ENCODE measurements around the gene MCEE.

MCEE gene

GRCh38 chr2:71067567-71068217 is 62.3 kb downstream of the MCEE start:
- H3K27me3 ChIP-seq (ENCODE audit: control insufficient read depth, insufficient read depth, low read length): 0 out of 2 replicates have a peak, but pooled peaks cover 6% of the 10 kb centered on the region
- no peaks in the 10 kb centered on the region for H3K9me3 ChIP-seq (ENCODE audit: control insufficient read depth, insufficient read depth, low read depth, low read length)
- peaks cover 15% of the 10 kb centered on the region for H3K36me3 ChIP-seq (ENCODE audit: control insufficient read depth, insufficient read depth, low read length)
- H3K27ac ChIP-seq (ENCODE audit: low read depth, low read length): peak overlapping the region; percentile 18; the same call in 1 of the 2 replicates
- peak overlapping the region; percentile 85 for H3K4me3 ChIP-seq (ENCODE audit: low read depth, low read length)
- peaks cover 17% of the 10 kb centered on the region for H3K4me1 ChIP-seq (ENCODE audit: control insufficient read depth, insufficient read depth, low read length)
- peak overlapping the region; percentile 88 for H3K9ac ChIP-seq (ENCODE audit: low read length)

GRCh38 chr2:71066856-71067255 is 63.2 kb downstream of the MCEE start:
- H3K27me3 ChIP-seq (ENCODE audit: control insufficient read depth, insufficient read depth, low read length): 0 out of 2 replicates have a peak, but pooled peaks cover 6% of the 10 kb centered on the region
- no peak overlapping the region for H3K4me3 ChIP-seq (ENCODE audit: low read depth, low read length)
- H3K9me3 ChIP-seq (ENCODE audit: control insufficient read depth, insufficient read depth, low read depth, low read length): no peaks in the 10 kb centered on the region
- H3K27ac ChIP-seq (ENCODE audit: low read depth, low read length): no peak overlapping the region
- no peak overlapping the region for H3K9ac ChIP-seq (ENCODE audit: low read length)
- H3K4me1 ChIP-seq (ENCODE audit: control insufficient read depth, insufficient read depth, low read length): peaks cover 17% of the 10 kb centered on the region
- H3K36me3 ChIP-seq (ENCODE audit: control insufficient read depth, insufficient read depth, low read length): peaks cover 9% of the 10 kb centered on the region; the same call in 1 of the 2 replicates

GRCh38 chr2:71064754-71065621 is 65.0 kb downstream of the MCEE start:
- H3K36me3 ChIP-seq (ENCODE audit: control insufficient read depth, insufficient read depth, low read length): no peaks in the 10 kb centered on the region
- no peak overlapping the region for H3K4me3 ChIP-seq (ENCODE audit: low read depth, low read length)
- H3K27me3 ChIP-seq (ENCODE audit: control insufficient read depth, insufficient read depth, low read length): 0 out of 2 replicates have a peak, but pooled peaks cover 10% of the 10 kb centered on the region
- H3K4me1 ChIP-seq (ENCODE audit: control insufficient read depth, insufficient read depth, low read length): peaks cover 9% of the 10 kb centered on the region
- no peak overlapping the region for H3K9ac ChIP-seq (ENCODE audit: low read length)
- no peaks in the 10 kb centered on the region for H3K9me3 ChIP-seq (ENCODE audit: control insufficient read depth, insufficient read depth, low read depth, low read length)
- H3K27ac ChIP-seq (ENCODE audit: low read depth, low read length): no peak overlapping the region

GRCh38 chr2:71064110-71064611 is 65.9 kb downstream of the MCEE start:
- Histone ChIP-seq H3K9me3 (ENCODE audit: control insufficient read depth, insufficient read depth, low read depth, low read length) (no peaks in the 10 kb centered on the region), H3K9ac (ENCODE audit: low read length) (no peak overlapping the region), H3K27ac (ENCODE audit: low read depth, low read length) (no peak overlapping the region)

GRCh38 chr2:71063216-71063615 is 66.8 kb downstream of the MCEE start:
- Histone ChIP-seq H3K4me3 (ENCODE audit: low read depth, low read length) (no peak overlapping the region), H3K9me3 (ENCODE audit: control insufficient read depth, insufficient read depth, low read depth, low read length) (no peaks in the 10 kb centered on the region), H3K4me1 (ENCODE audit: control insufficient read depth, insufficient read depth, low read length) (no peaks in the 10 kb centered on the region; the same call in 1 of the 2 replicates), H3K27ac (ENCODE audit: low read depth, low read length) (no peak overlapping the region), H3K27me3 (ENCODE audit: control insufficient read depth, insufficient read depth, low read length) (0 out of 2 replicates have a peak, but pooled peaks cover 10% of the 10 kb centered on the region), H3K9ac (ENCODE audit: low read length) (no peak overlapping the region), H3K36me3 (ENCODE audit: control insufficient read depth, insufficient read depth, low read length) (no peaks in the 10 kb centered on the region)

More at GRCh38 chr2:71064110-71064611, 65.9 kb downstream of the MCEE start:
- H3K4me1 ChIP-seq (ENCODE audit: control insufficient read depth, insufficient read depth, low read length): peaks cover under 1% of the 10 kb centered on the region; the same call in 1 of the 2 replicates
- 0 out of 2 replicates have a peak, but pooled peaks cover 10% of the 10 kb centered on the region for H3K27me3 ChIP-seq (ENCODE audit: control insufficient read depth, insufficient read depth, low read length)
- H3K36me3 ChIP-seq (ENCODE audit: control insufficient read depth, insufficient read depth, low read length): no peaks in the 10 kb centered on the region
- no peak overlapping the region for H3K4me3 ChIP-seq (ENCODE audit: low read depth, low read length)

GRCh38 chr2:71060871-71061270 is 69.2 kb downstream of the MCEE start:
- H3K4me3 ChIP-seq (ENCODE audit: low read depth, low read length): no peak overlapping the region
- no peaks in the 10 kb centered on the region; the same call in 1 of the 2 replicates for H3K4me1 ChIP-seq (ENCODE audit: control insufficient read depth, insufficient read depth, low read length)
- 0 out of 2 replicates have a peak, but pooled peaks cover 10% of the 10 kb centered on the region for H3K27me3 ChIP-seq (ENCODE audit: control insufficient read depth, insufficient read depth, low read length)
- no peaks in the 10 kb centered on the region for H3K36me3 ChIP-seq (ENCODE audit: control insufficient read depth, insufficient read depth, low read length)
- H3K9ac ChIP-seq (ENCODE audit: low read length): no peak overlapping the region
- no peaks in the 10 kb centered on the region for H3K9me3 ChIP-seq (ENCODE audit: control insufficient read depth, insufficient read depth, low read depth, low read length)
- no peak overlapping the region for H3K27ac ChIP-seq (ENCODE audit: low read depth, low read length)

- no peaks in the 10 kb centered on the region for H3K9me3 ChIP-seq (ENCODE audit: control insufficient read depth, insufficient read depth, low read depth, low read length)
- H3K36me3 ChIP-seq (ENCODE audit: control insufficient read depth, insufficient read depth, low read length): no peaks in the 10 kb centered on the region
- no peak overlapping the region for H3K4me3 ChIP-seq (ENCODE audit: low read depth, low read length)
- no peaks in the 10 kb centered on the region; the same call in 1 of the 2 replicates for H3K4me1 ChIP-seq (ENCODE audit: control insufficient read depth, insufficient read depth, low read length)
- no peak overlapping the region for H3K9ac ChIP-seq (ENCODE audit: low read length)
- 0 out of 2 replicates have a peak, but pooled peaks cover 10% of the 10 kb centered on the region for H3K27me3 ChIP-seq (ENCODE audit: control insufficient read depth, insufficient read depth, low read length)
- no peak overlapping the region for H3K27ac ChIP-seq (ENCODE audit: low read depth, low read length)
Measured at GRCh38 chr2:71060211-71060610, 69.8 kb downstream of the MCEE start.
